ENCODE results near the gene TNFAIP2. TPM values are rescaled to one million over a fixed set of nuclear protein-coding genes. Genes with fewer than 3 reads are reported as not detected.

TNFAIP2 gene
- total and polyA plus RNA-seq, 2 of the 4 experiments (the other 2 are of a cell fraction): 6.3 to 9.6 TPM

- no peak overlapping the region for H3K18ac ChIP-seq (ENCODE audit: low read depth, low read length)
- H2BK5ac ChIP-seq (ENCODE audit: low read depth, low read length, poor library complexity, severe bottlenecking): no peak overlapping the region
- WGBS, 2 experiments (ENCODE audit: extremely low coverage in 2 of 2, insufficient read length in 1 of 2): 100% methylated on average over 5 of the region's 16 CpGs; no CpG with 5 or more reads in 1 of the 2 experiments
- peaks cover 8% of the 10 kb centered on the region for H3K9me1 ChIP-seq (ENCODE audit: insufficient read depth, low read length)
- peaks cover 14% of the 10 kb centered on the region for H3K4me1 ChIP-seq (ENCODE audit: control insufficient read depth, insufficient read depth, low read length)
- in situ Hi-C loops (cut with MboI; ENCODE audit: low sequenced_read_pairs): no loop called here
- dilution Hi-C loops (cut with HindIII; ENCODE audit: low sequenced_read_pairs, unreplicated experiment): no loop called here
- H3K23ac ChIP-seq (ENCODE audit: low read depth, low read length): no peak overlapping the region
- no peak overlapping the region for H4K8ac ChIP-seq (ENCODE audit: low read depth in 2 of 2, low read length in 2 of 2)
- no peak overlapping the region for H3K9ac ChIP-seq (ENCODE audit: low read depth, low read length)
- H3K4ac ChIP-seq (ENCODE audit: low read depth, low read length): no peak overlapping the region
- no peak overlapping the region for H2BK20ac ChIP-seq (ENCODE audit: low read depth, low read length)
- intact Hi-C loops (cut with micrococcal nuclease): no loop called here
- H2AK9ac ChIP-seq (replicated peaks; ENCODE audit: low read depth, low read length, poor library complexity): peak overlapping the region; percentile 28
- H3K27ac ChIP-seq (ENCODE audit: insufficient read depth, low read length): no peak overlapping the region
- BruUV-seq (replicated peaks): no TSS peak
- H3K56ac ChIP-seq (ENCODE audit: extremely low read depth, insufficient read depth, low read length): no peak overlapping the region
- no peak overlapping the region for H3K14ac ChIP-seq (replicated peaks; ENCODE audit: low read depth, low read length)
- no peak overlapping the region for H3K4me2 ChIP-seq (ENCODE audit: low read depth, low read length)
- H4K5ac ChIP-seq (ENCODE audit: low read depth, low read length): no peak overlapping the region
- TF ChIP-seq POLR2A (IDR thresholded peaks at IDR 0.05; ENCODE audit: low read depth, low read length): no peak
- no peak overlapping the region for H3K4me3 ChIP-seq (ENCODE audit: insufficient read depth, low read depth, low read length)
- no peak overlapping the region for H2AFZ ChIP-seq (replicated peaks; ENCODE audit: low read length, poor library complexity)
- ChIA-PET POLR2A (ENCODE audit: unreplicated experiment) (no interaction called here), CTCF (no interaction called here)
- H3K79me1 ChIP-seq (ENCODE audit: low read depth in 1 of 2, low read length in 2 of 2): no peaks in the 10 kb centered on the region; a peak in 1 of 4 replicates
- no peak overlapping the region for H2BK15ac ChIP-seq (ENCODE audit: low read depth, low read length)
- H3K9me3 ChIP-seq (ENCODE audit: control insufficient read depth, insufficient read depth, low read length): no peaks in the 10 kb centered on the region
- H4K20me1 ChIP-seq (ENCODE audit: insufficient read depth, low read length): peaks cover 3% of the 10 kb centered on the region; the same call in 1 of the 2 replicates
- no peaks in the 10 kb centered on the region for H3K36me3 ChIP-seq (ENCODE audit: control insufficient read depth, insufficient read depth, low read length)
- ATAC-seq (ENCODE audit: low read depth) (no peak), DNase-seq (no peak)
- no peak overlapping the region for H2BK120ac ChIP-seq (ENCODE audit: low read depth, low read length)
- H4K91ac ChIP-seq (ENCODE audit: insufficient read depth, low read depth, low read length): no peak overlapping the region
- peak overlapping the region; percentile 68 for H2AK5ac ChIP-seq (ENCODE audit: low read depth, low read length)
- peaks cover 6% of the 10 kb centered on the region; the same call in 1 of the 2 replicates for H3K27me3 ChIP-seq (ENCODE audit: control insufficient read depth, insufficient read depth, low read length)
Measured at GRCh38 chr14:103127861-103128598, 4.8 kb downstream of the TNFAIP2 start.

All from IMR-90 (cell line).